Epithelial cell of proximal tubule (primary cell): ENCODE data around the gene NEK7. TPM values are rescaled to one million over a fixed set of nuclear protein-coding genes. Genes with fewer than 3 reads are reported as not detected.

Experiments used
- DNase-seq: peaks from one replicate; pipeline ENCODE4 v3.0.0-alpha.2; 2011; ENCODE audit warnings: low read depth
- H3K4me3 ChIP-seq: 2 replicates; pipeline ENCODE4 v1.5.1; 2011; ENCODE audit warnings: low read depth, mild to moderate bottlenecking, low read length
- CTCF ChIP-seq: conservative IDR thresholded peaks from 2 replicates; pipeline ENCODE4 v1.5.1; 2012; ENCODE audit warnings: low read depth, mild to moderate bottlenecking, low read length
- total RNA-seq: library from RNA; depleted of rRNA; stranded (reverse); fragments of >200 nt; gene quantifications from 2 replicates; pipeline ENCODE4 v1.2.3, GENCODE V29; 2015

NEK7 gene
- total RNA-seq, 1 donor from 2014 or later: 20.5 TPM

- DNase-seq: no peak
Measured at GRCh38 chr1:198268784-198269645, 112.2 kb downstream of the NEK7 start.

GRCh38 chr1:198269646-198269940 is 112.8 kb downstream of the NEK7 start:
- DNase-seq: no peak
- H3K4me3 ChIP-seq: no peak overlapping the region

More at GRCh38 chr1:198268784-198269645, 112.2 kb downstream of the NEK7 start:
- TF ChIP-seq CTCF: no peak
- H3K4me3 ChIP-seq: no peak overlapping the region

GRCh38 chr1:198270273-198270828 is 113.6 kb downstream of the NEK7 start:
- TF ChIP-seq CTCF: no peak
- no peak overlapping the region for H3K4me3 ChIP-seq
- DNase-seq: no peak

More at GRCh38 chr1:198269646-198269940, 112.8 kb downstream of the NEK7 start:
- no peak for TF ChIP-seq CTCF

GRCh38 chr1:198271467-198271866 is 114.7 kb downstream of the NEK7 start:
- no peak for TF ChIP-seq CTCF
- no peak for DNase-seq
- no peak overlapping the region for H3K4me3 ChIP-seq

DNA sequence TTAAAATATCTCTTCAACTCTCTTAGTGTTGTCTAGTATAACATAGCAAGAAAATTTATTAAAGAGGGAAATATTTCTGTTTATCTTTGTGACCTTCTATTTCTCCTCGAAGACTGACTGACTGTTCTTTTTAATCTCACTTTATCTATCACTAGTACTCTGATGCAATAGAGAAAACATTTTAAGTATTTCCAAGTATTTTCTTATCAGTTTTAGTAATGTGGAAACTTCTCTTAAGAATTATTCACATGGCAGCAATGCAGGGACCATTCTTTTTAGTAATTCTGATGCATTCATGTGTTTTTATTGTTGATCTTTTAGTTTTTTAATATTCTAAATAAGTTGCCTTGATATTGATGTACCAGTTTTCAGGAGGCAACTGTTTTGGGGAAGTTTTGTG is 115.7 kb downstream of the NEK7 start:
- no peak for TF ChIP-seq CTCF
- H3K4me3 ChIP-seq: no peak overlapping the region
- no peak for DNase-seq

GRCh38 chr1:198273748-198274295 is 117.0 kb downstream of the NEK7 start:
- no peak for DNase-seq
- H3K4me3 ChIP-seq: no peak overlapping the region
- TF ChIP-seq CTCF: no peak
